Endometrial microvascular endothelial cells (primary cell): ENCODE measurements around the gene TINAGL1. TPM values are rescaled to one million over a fixed set of nuclear protein-coding genes. Genes with fewer than 3 reads are reported as not detected.

Experiments
- in situ Hi-C: cut with HindIII; loops from 2 replicates; pipeline ENCODE4 v1.10.0; 2017; ENCODE audit warnings: low sequenced_read_pairs, low pct_unique_long_range_greater_than_20kb; ENCODE audit errors: inconsistent ontology term
- total RNA-seq: library from RNA; depleted of rRNA; stranded (reverse); fragments of >200 nt; gene quantifications from one replicate; pipeline ENCODE4 v1.2.3, GENCODE V29; 2015; ENCODE audit errors: inconsistent ontology term

The TINAGL1 gene, protein sequence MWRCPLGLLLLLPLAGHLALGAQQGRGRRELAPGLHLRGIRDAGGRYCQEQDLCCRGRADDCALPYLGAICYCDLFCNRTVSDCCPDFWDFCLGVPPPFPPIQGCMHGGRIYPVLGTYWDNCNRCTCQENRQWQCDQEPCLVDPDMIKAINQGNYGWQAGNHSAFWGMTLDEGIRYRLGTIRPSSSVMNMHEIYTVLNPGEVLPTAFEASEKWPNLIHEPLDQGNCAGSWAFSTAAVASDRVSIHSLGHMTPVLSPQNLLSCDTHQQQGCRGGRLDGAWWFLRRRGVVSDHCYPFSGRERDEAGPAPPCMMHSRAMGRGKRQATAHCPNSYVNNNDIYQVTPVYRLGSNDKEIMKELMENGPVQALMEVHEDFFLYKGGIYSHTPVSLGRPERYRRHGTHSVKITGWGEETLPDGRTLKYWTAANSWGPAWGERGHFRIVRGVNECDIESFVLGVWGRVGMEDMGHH
- total RNA-seq: 986 TPM

DNA sequence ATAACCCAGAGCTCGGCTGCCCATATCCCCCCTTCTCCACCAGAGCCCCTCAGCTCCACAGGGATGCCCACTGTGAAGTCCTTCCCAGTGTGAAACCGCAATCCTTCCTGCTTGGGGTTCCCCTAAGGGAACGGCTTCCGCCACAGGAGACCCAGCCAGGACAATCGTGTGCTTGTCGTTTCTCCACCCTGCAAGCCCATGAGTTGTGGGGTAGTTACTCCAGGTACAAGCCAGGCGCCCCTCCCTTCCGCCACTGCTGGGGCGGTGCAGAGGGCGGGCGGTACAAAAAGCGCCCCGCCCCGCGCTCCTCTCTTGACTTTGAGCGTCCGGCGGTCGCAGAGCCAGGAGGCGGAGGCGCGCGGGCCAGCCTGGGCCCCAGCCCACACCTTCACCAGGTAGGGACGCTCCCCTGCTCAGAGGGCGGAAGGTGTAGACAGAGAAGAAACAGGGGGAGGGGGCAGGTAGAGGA is at the start of gene TINAGL1:
TINAGL1 (plus strand) TSS at position 315 of the 469 bp plus-strand sequence. CDS start 634 bp downstream, outside the sequence.
- in situ Hi-C loops: no loop called here

DNA sequence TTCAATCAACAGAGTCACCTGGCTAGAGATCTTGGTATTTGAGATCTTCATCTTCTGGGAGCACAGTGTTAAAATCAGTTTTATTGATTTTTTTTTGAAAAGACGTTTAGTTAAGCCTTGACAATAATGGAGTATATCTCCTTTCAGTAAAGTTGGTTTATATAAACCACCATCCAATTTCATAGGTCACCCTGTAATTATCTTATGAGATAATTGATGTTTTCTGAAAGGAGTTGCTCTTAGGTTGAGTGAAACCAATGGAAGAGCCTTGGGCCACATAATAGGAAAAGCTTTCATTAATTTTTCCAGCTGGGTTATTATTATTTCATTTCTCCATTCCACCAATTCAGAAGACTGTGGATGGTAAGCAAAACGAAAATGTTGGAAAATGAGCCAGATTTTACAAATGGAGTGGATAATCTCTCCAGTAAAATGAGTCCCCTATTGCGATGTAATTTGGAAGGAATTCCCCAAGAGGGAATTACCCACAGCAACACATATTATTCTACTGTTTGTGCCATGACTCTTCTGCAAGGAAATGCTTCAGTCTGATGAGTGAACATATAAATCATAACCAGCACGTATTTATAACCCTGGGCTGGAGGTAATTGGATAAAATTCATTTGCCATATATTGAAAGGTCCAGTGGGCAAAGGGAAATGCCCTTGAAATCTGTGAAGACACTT is 46.2 kb upstream of the TINAGL1 start:
- in situ Hi-C loops: no loop called here

DNA sequence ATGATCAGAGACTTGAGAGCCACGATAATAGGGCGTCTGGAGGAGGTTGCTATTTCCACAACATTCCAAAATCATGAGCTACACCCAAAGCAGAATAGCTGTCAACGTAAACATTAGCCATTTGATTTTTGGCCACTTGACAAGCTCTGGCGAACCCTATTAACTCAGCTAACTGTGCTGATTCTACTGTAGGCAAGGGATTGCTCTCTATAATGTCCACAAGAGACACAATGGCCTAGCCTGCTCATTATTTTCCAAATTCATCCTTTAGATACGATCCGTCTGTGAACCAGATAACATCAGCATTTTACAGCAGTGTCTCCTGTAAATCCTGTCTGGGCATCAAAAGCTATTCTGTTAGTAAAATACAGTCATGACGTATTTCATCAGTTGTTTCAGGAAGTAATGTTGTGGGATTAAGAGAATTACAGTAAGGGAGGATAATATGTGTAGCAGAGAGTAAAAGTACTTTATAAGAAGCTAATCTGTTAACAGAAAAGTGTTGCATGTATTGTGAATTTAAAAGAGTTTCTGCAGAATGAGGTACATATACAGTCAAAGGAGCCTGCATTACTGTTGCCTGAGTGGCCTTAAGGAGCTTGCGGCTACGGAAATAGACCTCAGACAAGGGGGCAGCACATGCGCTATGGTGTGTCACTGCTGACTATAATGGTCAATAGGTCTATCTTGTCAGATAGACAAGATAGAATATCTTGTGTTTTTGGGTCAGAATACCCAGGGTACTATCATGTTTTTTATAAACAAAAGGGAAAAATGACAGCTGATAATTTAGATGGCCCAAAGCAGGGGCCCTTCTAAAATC is 44.9 kb upstream of the TINAGL1 start:
- in situ Hi-C loops: no loop called here

DNA sequence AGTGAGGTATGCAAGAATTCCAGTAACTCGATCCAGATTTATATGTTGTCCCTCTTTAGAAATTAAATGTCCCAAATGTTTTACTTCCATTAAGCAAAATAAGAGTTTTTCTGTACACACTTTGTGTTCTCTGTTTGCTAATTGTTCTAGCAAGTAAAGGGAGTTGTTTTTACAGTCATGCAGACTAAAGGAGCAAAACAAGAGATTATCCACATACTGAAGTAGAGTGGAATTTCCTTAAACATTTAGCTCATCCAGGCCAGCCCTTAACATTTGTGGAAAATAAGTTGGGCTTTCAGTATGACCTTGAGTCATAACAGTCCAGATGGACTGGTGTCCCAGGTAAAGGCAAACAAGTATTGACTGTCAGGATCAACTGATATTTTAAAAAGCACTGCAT is 44.1 kb upstream of the TINAGL1 start:
- in situ Hi-C loops: no loop called here

DNA sequence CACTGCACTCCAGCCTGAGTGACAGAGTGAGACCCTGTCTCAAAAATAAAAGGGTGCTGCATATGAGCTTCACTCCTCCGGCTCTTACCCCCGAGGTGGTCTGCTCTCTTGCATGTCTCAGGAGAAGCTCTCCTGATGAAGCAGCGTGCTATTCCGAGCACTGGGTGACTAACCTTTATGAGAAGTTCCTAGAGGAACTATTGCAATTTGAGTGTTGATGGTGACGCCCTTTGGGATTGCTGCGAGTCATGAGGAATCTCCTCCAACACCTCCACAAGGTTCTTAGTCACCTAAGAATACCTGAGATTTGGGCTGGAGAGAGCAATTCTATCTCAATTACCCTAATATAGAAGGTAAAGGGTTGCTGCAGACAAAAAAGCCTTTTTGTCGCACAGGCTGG is 40.8 kb upstream of the TINAGL1 start:
- in situ Hi-C loops: no loop called here

DNA sequence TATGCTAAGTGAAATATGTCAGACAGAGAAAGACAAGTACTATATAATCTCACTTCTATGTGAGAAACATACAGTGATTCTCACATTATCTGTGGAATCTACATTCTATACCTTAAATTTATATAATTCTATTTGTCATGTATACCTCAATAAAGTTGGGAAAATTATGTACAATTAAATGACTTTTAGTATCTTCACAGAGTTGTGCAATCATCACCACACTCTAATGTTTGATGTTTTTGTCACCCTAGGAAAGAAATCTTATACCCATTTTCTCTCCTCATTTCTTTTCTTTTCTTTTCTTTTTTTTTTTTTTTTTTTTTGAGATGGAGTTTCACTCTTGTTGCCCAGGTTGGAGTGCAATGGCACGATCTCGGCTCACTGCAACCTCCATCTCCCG is 37.0 kb upstream of the TINAGL1 start:
- in situ Hi-C loops: no loop called here

DNA sequence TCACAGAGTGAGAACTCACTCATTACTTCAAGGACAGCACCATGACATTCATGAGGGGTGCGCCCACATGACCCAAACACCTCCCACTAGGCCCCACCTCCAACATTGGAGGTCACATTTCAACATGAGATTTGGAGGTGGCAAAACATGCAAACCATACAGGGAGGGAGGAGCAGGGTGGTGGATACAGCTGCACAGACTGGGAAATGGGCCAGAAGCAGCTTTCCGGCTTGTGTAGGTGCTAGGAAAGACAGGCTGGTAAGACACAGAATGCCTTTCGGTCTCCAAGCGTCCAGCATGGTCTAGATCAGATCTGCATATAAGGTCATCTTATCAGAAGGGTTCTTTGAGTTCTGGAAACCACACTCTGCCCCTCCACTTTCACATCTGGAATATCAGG is 35.1 kb upstream of the TINAGL1 start:
- in situ Hi-C loops: no loop called here

DNA sequence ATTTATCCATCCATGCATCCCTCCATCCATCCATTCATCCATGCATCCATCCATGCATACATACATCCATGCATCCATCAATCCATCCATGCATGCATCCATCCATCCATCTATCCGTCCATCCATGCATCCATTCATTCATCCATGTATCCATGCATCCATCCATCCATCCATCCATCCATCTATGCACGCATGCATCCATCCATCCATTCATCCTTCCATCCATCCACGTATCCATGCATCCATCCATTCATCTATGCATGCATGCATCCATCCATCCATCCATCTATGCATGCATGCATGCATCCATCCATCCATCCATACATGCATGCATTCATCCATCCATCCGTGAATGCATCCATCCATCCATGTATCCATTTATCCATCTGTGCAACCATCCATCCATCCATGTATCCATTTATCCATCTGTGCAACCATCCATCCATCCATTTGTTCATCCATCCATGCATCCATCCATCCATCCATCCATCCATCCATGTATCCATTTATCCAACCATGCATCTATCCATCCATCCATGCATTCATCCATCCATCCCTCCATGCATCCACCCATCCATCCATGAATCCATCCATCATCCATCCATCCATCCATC is 30.3 kb upstream of the TINAGL1 start:
- in situ Hi-C loops: no loop called here

DNA sequence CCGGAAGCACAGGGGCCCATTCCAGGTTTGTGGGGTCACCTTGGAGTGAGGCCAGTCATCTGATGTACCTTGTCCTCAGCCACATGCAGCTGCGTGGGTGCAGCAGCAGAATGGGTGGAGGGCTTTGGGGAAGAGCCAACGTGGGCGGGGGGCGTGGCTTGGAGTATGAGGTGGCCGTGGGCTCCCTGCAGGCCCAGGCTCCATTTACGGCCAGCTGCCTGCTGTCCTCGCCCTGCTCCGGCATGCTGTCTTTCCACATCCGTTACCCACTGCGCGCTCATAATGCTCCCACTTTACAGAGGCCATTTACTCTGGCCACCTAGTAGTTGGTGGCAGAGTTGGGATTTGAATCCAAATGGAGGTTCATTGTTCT is 27.8 kb upstream of the TINAGL1 start:
- in situ Hi-C loops: no loop called here

DNA sequence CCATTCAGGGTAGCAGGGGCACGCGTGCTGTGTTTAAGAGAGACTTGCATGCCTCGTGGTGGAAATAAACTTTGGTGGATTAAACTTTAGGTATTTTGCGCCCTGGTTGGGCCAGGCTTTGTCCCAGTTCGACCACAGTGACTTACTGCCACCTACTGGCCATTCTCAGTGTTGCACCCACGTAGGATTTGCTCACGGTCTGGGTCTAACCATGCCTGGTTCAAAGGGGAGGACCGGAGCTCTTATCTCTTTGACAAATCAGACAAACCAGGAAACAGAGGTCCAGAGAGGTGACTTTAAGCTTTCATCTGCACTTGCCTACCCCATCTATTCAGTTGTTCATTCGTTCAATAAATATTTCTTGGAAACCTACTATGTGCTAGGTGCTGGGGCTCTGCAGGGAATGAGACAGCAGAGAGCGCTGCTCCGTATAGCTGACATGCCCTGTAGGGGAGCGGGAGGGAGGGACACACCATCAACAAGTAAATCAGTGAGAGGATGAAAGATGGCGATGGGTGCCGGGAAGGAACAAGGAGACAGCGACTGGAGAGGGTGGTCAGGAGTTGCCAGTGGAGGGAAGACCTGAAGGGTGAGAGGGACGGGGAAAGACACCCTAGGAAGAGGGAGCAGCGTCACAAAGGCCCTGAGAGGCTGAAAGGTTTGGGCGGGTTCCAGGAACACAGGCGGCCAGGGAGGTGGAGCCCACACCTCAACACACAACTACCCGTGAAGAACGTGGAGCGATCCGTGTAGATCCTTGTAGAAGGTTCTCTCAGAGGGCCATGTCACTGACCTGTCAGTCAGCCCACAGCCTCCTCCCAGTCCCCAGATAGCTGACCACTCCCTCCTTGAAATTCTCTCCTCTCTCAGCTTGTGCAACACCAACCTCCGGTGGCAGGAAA is 27.2 kb upstream of the TINAGL1 start:
- in situ Hi-C loops: no loop called here

DNA sequence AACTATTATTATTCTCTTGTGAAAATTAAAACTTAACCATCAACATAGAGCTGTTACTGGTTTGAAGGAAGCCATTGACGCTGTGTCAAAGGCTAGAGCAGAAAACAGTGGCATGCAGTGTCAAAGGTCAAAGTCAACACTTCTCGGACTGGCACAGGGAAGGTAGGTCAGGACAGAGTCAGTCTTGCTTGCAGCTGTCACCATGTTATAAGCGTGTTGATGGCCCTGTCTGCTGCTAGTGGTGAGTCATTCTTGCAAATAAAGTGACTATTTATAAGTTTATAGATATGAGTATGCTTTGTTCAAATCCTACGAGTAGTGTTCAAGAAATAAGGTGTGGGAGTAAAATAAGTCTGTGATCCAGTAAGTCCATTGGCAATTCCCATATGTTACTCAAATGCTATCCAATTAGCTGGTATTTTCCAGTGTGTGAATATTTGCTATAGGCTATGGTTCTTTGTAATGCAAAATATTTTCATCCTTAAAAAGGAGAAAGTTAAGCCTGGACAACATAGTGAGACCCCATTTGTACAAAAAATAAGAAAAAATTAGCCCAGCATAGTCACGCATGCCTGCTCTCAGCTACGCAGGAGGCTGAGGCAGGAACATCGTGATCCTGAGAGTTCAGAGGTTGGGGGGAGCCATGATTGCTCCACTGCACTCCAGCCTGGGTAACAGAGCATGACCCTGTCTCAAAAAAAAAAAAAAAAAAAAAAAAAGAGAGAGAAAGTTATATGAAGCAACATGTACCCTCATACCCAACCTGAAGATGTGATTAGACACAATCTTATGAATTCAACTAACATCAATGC is 26.3 kb upstream of the TINAGL1 start:
- in situ Hi-C loops: no loop called here

DNA sequence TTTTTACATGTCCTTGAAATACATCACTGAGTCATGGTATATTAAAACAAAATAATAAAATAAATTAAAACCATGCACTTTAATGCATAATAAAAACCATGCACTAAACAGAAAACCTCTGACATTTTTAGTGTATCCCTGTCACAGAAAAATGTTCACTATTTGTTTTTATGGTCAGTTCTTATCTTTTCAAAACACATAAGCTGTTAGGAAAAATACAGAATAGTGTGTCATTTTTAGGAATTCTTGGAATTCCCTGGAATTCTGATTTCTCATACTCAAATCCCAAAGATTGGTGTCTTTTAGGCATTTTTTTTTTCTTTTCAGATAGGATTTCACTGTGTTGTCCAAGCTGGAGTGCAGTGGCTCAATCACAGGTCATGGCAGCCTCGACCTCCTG is 25.1 kb upstream of the TINAGL1 start:
- in situ Hi-C loops: no loop called here

DNA sequence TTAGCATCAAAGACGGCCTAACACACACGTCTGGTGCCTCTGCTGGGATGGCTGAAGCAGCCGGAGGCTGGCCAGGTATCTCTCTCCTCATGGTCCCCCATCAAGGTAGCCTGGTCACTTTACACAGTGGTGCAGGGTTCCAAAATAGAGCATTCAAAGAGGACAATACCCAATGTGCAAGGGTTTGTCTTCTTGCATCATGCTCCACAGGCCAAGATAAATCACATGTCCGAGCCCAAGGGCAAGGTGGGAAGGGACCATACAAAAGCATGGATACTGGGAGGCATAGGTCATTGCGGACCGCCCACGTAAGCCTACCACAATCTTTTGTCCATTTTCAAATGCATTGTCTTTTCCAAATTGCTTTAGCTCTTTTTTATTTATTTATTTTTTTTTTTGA is 23.8 kb upstream of the TINAGL1 start:
- in situ Hi-C loops: no loop called here

DNA sequence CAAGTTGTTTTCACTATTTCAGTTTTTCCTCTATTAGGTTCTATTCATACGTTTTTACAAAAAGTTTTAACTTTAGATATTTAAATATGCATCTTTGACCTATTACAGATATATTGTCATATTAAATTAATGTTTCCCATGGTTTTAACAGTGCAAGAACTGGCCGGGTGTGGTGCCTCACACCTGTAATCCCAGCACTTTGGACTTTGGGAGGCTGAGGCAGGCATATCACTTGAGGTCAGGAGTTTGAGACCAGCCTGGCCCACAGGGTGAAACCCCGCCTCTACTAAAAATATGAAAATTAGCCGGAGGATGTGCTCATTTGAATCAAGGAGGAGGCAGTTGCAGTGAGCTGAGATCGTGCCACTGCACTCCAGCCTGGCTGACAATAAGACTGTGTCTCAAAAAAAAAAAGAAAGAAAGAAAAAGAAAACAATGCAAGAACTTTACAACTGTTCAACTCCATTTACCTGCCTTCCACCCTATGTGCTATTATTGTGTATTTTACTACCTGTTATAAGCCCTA is 19.8 kb upstream of the TINAGL1 start:
- in situ Hi-C loops: no loop called here

DNA sequence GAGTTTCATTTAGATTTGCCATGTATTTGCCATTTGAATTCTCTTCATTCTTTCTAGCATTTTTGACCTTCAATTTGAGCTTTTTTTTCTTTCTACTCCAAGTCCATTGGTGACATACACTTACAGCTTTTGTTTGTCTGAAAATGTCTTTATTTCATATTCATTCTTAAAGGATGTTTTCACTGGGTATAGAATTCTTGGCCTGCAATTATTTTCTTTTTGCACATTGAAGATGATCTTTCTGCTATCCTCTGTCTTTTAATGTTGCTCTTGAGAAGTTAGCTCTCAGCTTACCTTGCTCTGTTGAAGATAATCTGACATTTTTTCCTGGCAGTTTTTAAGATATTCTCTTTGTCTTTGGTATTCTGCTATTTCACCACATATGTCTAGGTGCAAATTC is 16.6 kb upstream of the TINAGL1 start:
- in situ Hi-C loops: no loop called here

DNA sequence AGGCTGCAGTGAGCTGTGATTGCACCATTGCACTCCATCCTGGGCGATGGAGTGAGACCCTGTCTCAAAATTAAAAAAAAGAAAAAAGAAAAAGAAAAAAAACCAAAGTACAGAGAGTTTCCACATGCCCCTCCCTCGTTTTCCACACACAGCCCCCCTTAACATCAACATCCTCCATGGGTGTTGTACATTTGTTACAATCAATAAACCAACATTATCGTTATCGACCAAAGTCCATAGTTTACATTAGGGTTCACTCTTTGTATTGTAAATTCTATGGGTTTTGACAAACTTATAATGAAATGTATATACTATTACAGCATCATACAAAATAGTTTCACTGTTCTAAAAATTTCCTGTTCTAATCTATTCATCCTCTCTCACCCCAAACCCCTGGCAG is 15.9 kb upstream of the TINAGL1 start:
- in situ Hi-C loops: no loop called here

DNA sequence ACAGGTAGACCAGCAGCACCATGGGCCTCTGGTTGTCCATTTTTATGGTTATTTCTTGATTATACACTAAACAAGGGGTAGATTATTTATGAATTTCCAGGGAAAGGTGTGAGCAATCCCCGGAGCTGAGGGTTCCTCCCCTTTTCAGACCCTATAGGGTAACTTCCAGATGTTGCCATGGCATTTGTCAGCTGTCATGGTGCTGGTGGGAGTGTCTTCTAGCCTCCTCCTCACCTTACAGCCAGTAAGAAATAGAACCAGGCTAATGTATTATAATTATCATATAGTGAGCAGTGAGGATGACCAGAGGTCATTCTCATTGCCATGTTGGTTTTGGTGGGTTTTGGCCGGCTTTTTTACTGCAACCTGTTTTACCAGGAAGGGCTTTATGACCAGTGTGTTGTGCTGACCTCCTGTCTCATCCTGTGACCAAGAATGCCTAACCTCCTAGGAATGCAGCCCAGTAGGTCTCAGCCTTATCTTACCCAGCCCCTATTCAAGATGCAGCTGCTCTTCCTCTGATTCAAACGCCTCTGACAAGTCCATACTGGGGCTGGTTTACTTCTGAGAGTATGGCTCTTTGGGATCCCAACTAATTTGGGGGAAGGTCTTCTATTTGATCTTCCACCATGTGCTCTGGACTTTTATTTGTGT is 13.5 kb upstream of the TINAGL1 start:
- in situ Hi-C loops: no loop called here
